Measurements from ENCODE around the gene LYZL1.

- TF ChIP-seq EZH2phosphoT487 (IDR thresholded peaks at IDR 0.05; ENCODE audit: borderline replicate concordance, low read depth) = no peak
- no peak for TF ChIP-seq CTCF (IDR thresholded peaks at IDR 0.05)
- TF ChIP-seq USF2 (IDR thresholded peaks at IDR 0.05; ENCODE audit: borderline replicate concordance, low read depth, low read length) = no peak
- TF ChIP-seq FOXM1 (IDR thresholded peaks at IDR 0.05; ENCODE audit: low read depth) = no peak
- no peak for TF ChIP-seq SIN3A (IDR thresholded peaks at IDR 0.05; ENCODE audit: borderline replicate concordance, low read depth, low read length)
- TF ChIP-seq TAF1 (IDR thresholded peaks at IDR 0.05; ENCODE audit: borderline replicate concordance, low read depth, low read length) = no peak
- TF ChIP-seq EP300 (IDR thresholded peaks at IDR 0.05; ENCODE audit: borderline replicate concordance in 1 of 2, low read depth in 1 of 2, low read length in 1 of 2) = no peak
- no peak for TF ChIP-seq MAX (IDR thresholded peaks at IDR 0.05; ENCODE audit: low read depth)
- TF ChIP-seq GABPA (IDR thresholded peaks at IDR 0.05; ENCODE audit: low read depth) = no peak
These were observed 29.4 kb upstream of the LYZL1 start for GRCh38 chr10:29259498-29259897.

All from SK-N-SH (cell line).